SU-DHL-6 (cell line): Measurements from ENCODE around the gene MTHFR.

Source experiments
- H2AFZ ChIP-seq: fragments of 200-600 bp; sonication (generic); 2 replicates; pipeline ENCODE4 v1.6.1; 2014; ENCODE audit warnings: low read depth, mild to moderate bottlenecking, moderate library complexity, mixed read lengths, antibody characterized with exemption, low read length; ENCODE audit not compliant: severe bottlenecking
- H3F3A ChIP-seq: fragments of 200-600 bp; shearing (Covaris generic); 2 replicates; pipeline ENCODE4 v1.6.0; 2016; ENCODE audit warnings: antibody characterized with exemption, mild to moderate bottlenecking; ENCODE audit not compliant: insufficient read depth
- H3K27ac ChIP-seq: fragments of 200-600 bp; sonication (generic); 2 replicates; pipeline ENCODE4 v1.5.1; 2016; ENCODE audit warnings: low read depth, mild to moderate bottlenecking, low read length, moderate library complexity, mixed read lengths
- H3K27me3 ChIP-seq: fragments of 200-600 bp; sonication (generic), shearing (Covaris generic); 2 replicates; pipeline ENCODE4 v1.6.0; 2014; ENCODE audit warnings: mild to moderate bottlenecking, low read length
- H3K36me3 ChIP-seq: fragments of 200-600 bp; sonication (generic); 2 replicates; pipeline ENCODE4 v1.6.1; 2014; ENCODE audit warnings: mild to moderate bottlenecking, low read length, mixed read lengths
- H3K4me2 ChIP-seq: fragments of 300-600, 200-600 bp; shearing (Covaris generic), sonication (generic); 2 replicates; pipeline ENCODE4 v1.6.0; 2014; ENCODE audit warnings: low read length, low read depth, mild to moderate bottlenecking; ENCODE audit not compliant: poor library complexity, severe bottlenecking
- H3K4me3 ChIP-seq: fragments of 200-600 bp; sonication (generic); 2 replicates; pipeline ENCODE4 v1.5.1; 2014; ENCODE audit warnings: antibody characterized with exemption, low read length, mild to moderate bottlenecking, mixed read lengths; ENCODE audit not compliant: insufficient read depth, poor library complexity, severe bottlenecking
- H3K79me2 ChIP-seq: fragments of 200-600 bp; sonication (generic); 2 replicates; pipeline ENCODE4 v1.6.1; 2014; ENCODE audit warnings: mild to moderate bottlenecking, low read length, moderate library complexity; ENCODE audit not compliant: insufficient read depth
- H3K9ac ChIP-seq: fragments of 200-600 bp; sonication (generic); 2 replicates; pipeline ENCODE4 v1.7.0; 2014; ENCODE audit warnings: mild to moderate bottlenecking, low read length
- H3K9me2 ChIP-seq: fragments of 200-600 bp; sonication (generic); replicated peaks from 2 replicates; pipeline ENCODE4 v1.6.1; 2014; ENCODE audit warnings: low read length; ENCODE audit not compliant: insufficient read depth
- H3K9me3 ChIP-seq: fragments of 200-600 bp; sonication (generic); 2 replicates; pipeline ENCODE4 v1.6.1; 2014; ENCODE audit warnings: low read length, mixed read lengths; ENCODE audit not compliant: insufficient read depth
- H4K20me1 ChIP-seq: fragments of 200-600 bp; sonication (generic); 2 replicates; pipeline ENCODE4 v1.6.1; 2014; ENCODE audit warnings: low read depth, mild to moderate bottlenecking, antibody characterized with exemption, low read length, moderate library complexity, mixed read lengths
- CTCF ChIP-seq: fragments of 200-600 bp; sonication (generic); IDR thresholded peaks from one replicate; pipeline ENCODE4 v1.5.1; 2017; ENCODE audit warnings: antibody characterized with exemption, mild to moderate bottlenecking, low read length, moderate library complexity; ENCODE audit not compliant: insufficient read depth, poor library complexity, severe bottlenecking
- EZH2phosphoT487 ChIP-seq: fragments of 200-600 bp; sonication (generic), shearing (Covaris generic); conservative IDR thresholded peaks from 2 replicates; pipeline ENCODE4 v1.6.1; 2018; ENCODE audit warnings: mild to moderate bottlenecking, antibody characterized with exemption, low read length, moderate library complexity, mixed read lengths

The MTHFR gene

DNA sequence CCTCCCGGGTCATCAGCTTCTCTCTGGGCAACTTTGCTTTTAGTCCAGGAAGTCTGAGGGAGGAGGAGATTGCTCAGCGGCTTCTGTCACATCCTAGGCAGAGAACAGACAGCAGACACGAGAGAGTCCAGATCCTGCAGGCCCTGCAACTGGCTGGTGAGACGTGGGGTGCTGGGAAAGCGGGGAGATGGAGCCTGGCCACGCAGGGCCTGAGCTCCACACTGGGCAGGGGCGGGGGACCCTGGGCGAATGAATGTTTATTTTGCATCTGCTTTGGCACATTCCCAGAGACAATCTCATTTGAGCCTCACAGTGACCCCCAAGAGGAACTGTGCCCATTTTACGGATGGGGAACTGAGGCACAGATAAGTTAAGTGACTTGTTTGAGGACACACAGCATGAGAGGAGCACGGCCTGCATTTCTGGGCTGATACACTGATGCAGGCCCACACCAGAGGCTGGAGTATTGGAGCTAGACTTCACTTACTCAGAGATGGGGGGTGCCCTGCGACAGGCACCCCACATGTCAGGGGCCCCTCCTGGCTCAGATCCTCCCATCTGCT lies 34.2 kb downstream of the MTHFR start:
- H3K79me2 ChIP-seq: no peaks in the 10 kb centered on the region
- no peak overlapping the region for H3K4me3 ChIP-seq
- no peak overlapping the region for H3K9ac ChIP-seq
- TF ChIP-seq EZH2phosphoT487 (no peak), CTCF (no peak)
- no peaks in the 10 kb centered on the region for H3K9me3 ChIP-seq
- H4K20me1 ChIP-seq: no peaks in the 10 kb centered on the region
- no peaks in the 10 kb centered on the region for H3F3A ChIP-seq
- H3K27ac ChIP-seq: no peak overlapping the region
- no peaks in the 10 kb centered on the region for H3K36me3 ChIP-seq
- H2AFZ ChIP-seq: no peak overlapping the region
- no peaks in the 10 kb centered on the region for H3K27me3 ChIP-seq
- no peak overlapping the region for H3K4me2 ChIP-seq
- no peaks in the 10 kb centered on the region for H3K9me2 ChIP-seq

GRCh38 chr1:11770011-11770410 lies 35.8 kb downstream of the MTHFR start:
- H2AFZ ChIP-seq: no peak overlapping the region
- H3K27me3 ChIP-seq: no peaks in the 10 kb centered on the region
- H3K4me3 ChIP-seq: no peak overlapping the region
- H4K20me1 ChIP-seq: no peaks in the 10 kb centered on the region
- no peak for TF ChIP-seq CTCF
- TF ChIP-seq EZH2phosphoT487: no peak
- H3K9me2 ChIP-seq: no peaks in the 10 kb centered on the region
- H3K9ac ChIP-seq: no peak overlapping the region
- H3K36me3 ChIP-seq: no peaks in the 10 kb centered on the region
- H3K4me2 ChIP-seq: no peak overlapping the region
- H3K79me2 ChIP-seq: no peaks in the 10 kb centered on the region
- no peaks in the 10 kb centered on the region for H3K9me3 ChIP-seq
- H3K27ac ChIP-seq: no peak overlapping the region
- no peaks in the 10 kb centered on the region for H3F3A ChIP-seq

GRCh38 chr1:11769274-11769673 lies 36.5 kb downstream of the MTHFR start:
- Histone ChIP-seq H3K36me3 (no peaks in the 10 kb centered on the region), H4K20me1 (no peaks in the 10 kb centered on the region), H3F3A (no peaks in the 10 kb centered on the region), H3K27ac (no peak overlapping the region), H3K4me3 (no peak overlapping the region), H3K9ac (no peak overlapping the region), H3K27me3 (no peaks in the 10 kb centered on the region), H3K79me2 (no peaks in the 10 kb centered on the region), H3K9me2 (no peaks in the 10 kb centered on the region), H3K4me2 (no peak overlapping the region), H2AFZ (no peak overlapping the region), H3K9me3 (no peaks in the 10 kb centered on the region)
- no peak for TF ChIP-seq EZH2phosphoT487
- no peak for TF ChIP-seq CTCF
